WTC11 (cell line): ENCODE results near the gene CR2. TPM values are rescaled to one million over a fixed set of nuclear protein-coding genes. Genes with fewer than 3 reads are reported as not detected.

Source experiments
- ATAC-seq: fragments of 200-7000 bp; cut with Tn5 transposase; 2 replicates; pipeline ENCODE4 v1.10.0; 2021; ENCODE audit warnings: mild to moderate bottlenecking, moderate library complexity
- CTCF ChIA-PET: fragments of 300-600 bp; sonication (Branson Sonifier 250); formaldehyde crosslinking; loops from one replicate; lab custom pipeline; 2021; ENCODE audit warnings: antibody characterized with exemption; lab: Charles Lee
- POLR2A ChIA-PET: fragments of 350-600 bp; sonication (Branson Sonifier 250); formaldehyde crosslinking; loops from one replicate; lab custom pipeline; 2021; ENCODE audit warnings: antibody characterized with exemption; lab: Charles Lee
- DNase-seq: peaks from one replicate; pipeline ENCODE4 v3.0.0; 2021; ENCODE audit warnings: low spot score
- H3K27ac Mint-ChIP-seq: 2 replicates; pipeline ENCODE4 v1.8.0; 2021; ENCODE audit warnings: mixed read lengths
- H3K27me3 Mint-ChIP-seq: 2 replicates; pipeline ENCODE4 v1.8.0; 2021; ENCODE audit warnings: low read depth, mild to moderate bottlenecking, moderate library complexity, mixed read lengths
- H3K36me3 Mint-ChIP-seq: 2 replicates; pipeline ENCODE4 v1.8.0; 2021; ENCODE audit warnings: mixed read lengths
- H3K4me1 Mint-ChIP-seq: 2 replicates; pipeline ENCODE4 v1.8.0; 2022; ENCODE audit warnings: mixed read lengths
- H3K4me3 Mint-ChIP-seq: 2 replicates; pipeline ENCODE4 v1.8.0; 2021; ENCODE audit warnings: mild to moderate bottlenecking, moderate library complexity, mixed read lengths
- H3K9me3 Mint-ChIP-seq: 2 replicates; pipeline ENCODE4 v1.8.0; 2021; ENCODE audit warnings: mixed read lengths
- AR ChIP-seq: fragments of 250-450 bp; sonication (Bioruptor Pico); IDR thresholded peaks from 2 replicates; pipeline ENCODE4 v1.9.0; 2021; ENCODE audit warnings: mild to moderate bottlenecking
- CREB1 ChIP-seq: sonication (generic); formaldehyde crosslinking; IDR thresholded peaks from 2 replicates; pipeline ENCODE4 v1.8.0; 2023; ENCODE audit warnings: mild to moderate bottlenecking, missing genetic modification reagents
- HMGXB4 ChIP-seq: sonication (generic); formaldehyde crosslinking; IDR thresholded peaks from 2 replicates; pipeline ENCODE4 v1.8.1; 2023; ENCODE audit warnings: mild to moderate bottlenecking, moderate library complexity, missing genetic modification reagents
- IRF2 ChIP-seq: sonication (generic); formaldehyde crosslinking; IDR thresholded peaks from 2 replicates; pipeline ENCODE4 v1.8.0; 2022; ENCODE audit warnings: low read depth, missing genetic modification reagents, borderline replicate concordance
- MYBL2 ChIP-seq: sonication (generic); formaldehyde crosslinking; IDR thresholded peaks from 2 replicates; pipeline ENCODE4 v1.8.1; 2023; ENCODE audit warnings: mild to moderate bottlenecking, moderate library complexity, missing genetic modification reagents
- OVOL2 ChIP-seq: fragments of 250-450 bp; sonication (Bioruptor Pico); IDR thresholded peaks from 2 replicates; pipeline ENCODE4 v1.9.0; 2021; ENCODE audit warnings: mild to moderate bottlenecking, borderline replicate concordance
- PRRX2 ChIP-seq: fragments of 250-450 bp; sonication (Bioruptor Pico); IDR thresholded peaks from 2 replicates; pipeline ENCODE4 v1.8.0; 2021; ENCODE audit warnings: mild to moderate bottlenecking
- SMAD3 ChIP-seq: sonication (generic); formaldehyde crosslinking; IDR thresholded peaks from 2 replicates; pipeline ENCODE4 v1.8.0; 2022; ENCODE audit warnings: missing genetic modification reagents, mild to moderate bottlenecking, borderline replicate concordance
- total RNA-seq: library from RNA; stranded (reverse); gene quantifications from 3 replicates; pipeline ENCODE4 v1.2.3, GENCODE V29; 2021
- TF ChIP-seq, protein P1 (sequence below): fragments of 250-450 bp; sonication (Bioruptor Pico); IDR thresholded peaks from 2 replicates; pipeline ENCODE4 v2.1.2; 2022; ENCODE audit warnings: mild to moderate bottlenecking, moderate library complexity
- TF ChIP-seq, protein P2 (sequence below): sonication (generic); formaldehyde crosslinking; IDR thresholded peaks from 2 replicates; pipeline ENCODE4 v1.8.1; 2022; ENCODE audit warnings: missing genetic modification reagents, borderline replicate concordance
- TF ChIP-seq, protein P3 (sequence below): sonication (generic); formaldehyde crosslinking; IDR thresholded peaks from 2 replicates; pipeline ENCODE4 v1.8.1; 2023; ENCODE audit warnings: mild to moderate bottlenecking, missing genetic modification reagents
- TF ChIP-seq, protein P4 (sequence below): fragments of 200-600 bp; IDR thresholded peaks from 2 replicates; pipeline ENCODE4 v1.8.0; 2022; ENCODE audit warnings: antibody characterized with exemption

Gene CR2
- total RNA-seq, 1 experiment from 2014 or later, result 3.8 TPM

GRCh38 chr1:207497941-207498340, 43.8 kb downstream of the CR2 start:
- peaks cover 11% of the 10 kb centered on the region for H3K4me1 Mint-ChIP-seq
- POLR2A ChIA-PET, result no interaction called here
- no peak for ATAC-seq
- TF ChIP-seq, protein P1, sequence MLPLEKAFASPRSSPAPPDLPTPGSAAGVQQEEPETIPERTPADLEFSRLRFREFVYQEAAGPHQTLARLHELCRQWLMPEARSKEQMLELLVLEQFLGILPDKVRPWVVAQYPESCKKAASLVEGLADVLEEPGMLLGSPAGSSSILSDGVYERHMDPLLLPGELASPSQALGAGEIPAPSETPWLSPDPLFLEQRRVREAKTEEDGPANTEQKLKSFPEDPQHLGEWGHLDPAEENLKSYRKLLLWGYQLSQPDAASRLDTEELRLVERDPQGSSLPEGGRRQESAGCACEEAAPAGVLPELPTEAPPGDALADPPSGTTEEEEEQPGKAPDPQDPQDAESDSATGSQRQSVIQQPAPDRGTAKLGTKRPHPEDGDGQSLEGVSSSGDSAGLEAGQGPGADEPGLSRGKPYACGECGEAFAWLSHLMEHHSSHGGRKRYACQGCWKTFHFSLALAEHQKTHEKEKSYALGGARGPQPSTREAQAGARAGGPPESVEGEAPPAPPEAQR, result no peak
- no peak for TF ChIP-seq PRRX2 (CRISPR knock-in tag)
- no peak for TF ChIP-seq MYBL2 (CRISPR knock-in tag)
- TF ChIP-seq CREB1 (CRISPR knock-in tag), result no peak
- TF ChIP-seq HMGXB4, result no peak
- no peak for TF ChIP-seq IRF2
- TF ChIP-seq, protein P2, sequence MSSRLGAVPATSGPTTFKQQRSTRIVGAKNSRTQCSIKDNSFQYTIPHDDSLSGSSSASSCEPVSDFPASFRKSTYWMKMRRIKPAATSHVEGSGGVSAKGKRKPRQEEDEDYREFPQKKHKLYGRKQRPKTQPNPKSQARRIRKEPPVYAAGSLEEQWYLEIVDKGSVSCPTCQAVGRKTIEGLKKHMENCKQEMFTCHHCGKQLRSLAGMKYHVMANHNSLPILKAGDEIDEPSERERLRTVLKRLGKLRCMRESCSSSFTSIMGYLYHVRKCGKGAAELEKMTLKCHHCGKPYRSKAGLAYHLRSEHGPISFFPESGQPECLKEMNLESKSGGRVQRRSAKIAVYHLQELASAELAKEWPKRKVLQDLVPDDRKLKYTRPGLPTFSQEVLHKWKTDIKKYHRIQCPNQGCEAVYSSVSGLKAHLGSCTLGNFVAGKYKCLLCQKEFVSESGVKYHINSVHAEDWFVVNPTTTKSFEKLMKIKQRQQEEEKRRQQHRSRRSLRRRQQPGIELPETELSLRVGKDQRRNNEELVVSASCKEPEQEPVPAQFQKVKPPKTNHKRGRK (CRISPR knock-in tag), result no peak
- TF ChIP-seq SMAD3, result no peak
- TF ChIP-seq AR (CRISPR knock-in tag), result no peak
- TF ChIP-seq, all 79 proteins: peak for 0
- no peak for DNase-seq
- no peaks in the 10 kb centered on the region for H3K36me3 Mint-ChIP-seq
- H3K4me3 Mint-ChIP-seq, result no peak overlapping the region
- no peaks in the 10 kb centered on the region for H3K9me3 Mint-ChIP-seq
- CTCF ChIA-PET, result interaction anchor here (0.7 to 2.7 kb wide), 4 partner anchors 44 to 414 kb away, joined by 3 to 7 read pairs (median 4); partner anchors contain the start of gene CR2
- peaks cover 29% of the 10 kb centered on the region for H3K27me3 Mint-ChIP-seq
- H3K27ac Mint-ChIP-seq, result no peak overlapping the region

GRCh38 chr1:207499573-207499972, 45.4 kb downstream of the CR2 start:
- ATAC-seq (peak; percentile 69), DNase-seq (peak; percentile 64)
- ChIA-PET CTCF (interaction anchor here (0.6 to 1.8 kb wide), 17 partner anchors 24 to 517 kb away, joined by 3 to 12 read pairs (median 4); partner anchors contain the start of genes CR2 and PFKFB2), POLR2A (no interaction called here)
- Mint-ChIP-seq H3K27ac (no peak overlapping the region), H3K9me3 (no peaks in the 10 kb centered on the region), H3K36me3 (no peaks in the 10 kb centered on the region), H3K4me3 (no peak overlapping the region), H3K4me1 (peaks cover 11% of the 10 kb centered on the region), H3K27me3 (peaks cover 29% of the 10 kb centered on the region)
- TF ChIP-seq OVOL2 (CRISPR knock-in tag), result no peak
- TF ChIP-seq, protein P3, sequence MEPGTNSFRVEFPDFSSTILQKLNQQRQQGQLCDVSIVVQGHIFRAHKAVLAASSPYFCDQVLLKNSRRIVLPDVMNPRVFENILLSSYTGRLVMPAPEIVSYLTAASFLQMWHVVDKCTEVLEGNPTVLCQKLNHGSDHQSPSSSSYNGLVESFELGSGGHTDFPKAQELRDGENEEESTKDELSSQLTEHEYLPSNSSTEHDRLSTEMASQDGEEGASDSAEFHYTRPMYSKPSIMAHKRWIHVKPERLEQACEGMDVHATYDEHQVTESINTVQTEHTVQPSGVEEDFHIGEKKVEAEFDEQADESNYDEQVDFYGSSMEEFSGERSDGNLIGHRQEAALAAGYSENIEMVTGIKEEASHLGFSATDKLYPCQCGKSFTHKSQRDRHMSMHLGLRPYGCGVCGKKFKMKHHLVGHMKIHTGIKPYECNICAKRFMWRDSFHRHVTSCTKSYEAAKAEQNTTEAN (CRISPR knock-in tag), result no peak
- TF ChIP-seq, protein P4, sequence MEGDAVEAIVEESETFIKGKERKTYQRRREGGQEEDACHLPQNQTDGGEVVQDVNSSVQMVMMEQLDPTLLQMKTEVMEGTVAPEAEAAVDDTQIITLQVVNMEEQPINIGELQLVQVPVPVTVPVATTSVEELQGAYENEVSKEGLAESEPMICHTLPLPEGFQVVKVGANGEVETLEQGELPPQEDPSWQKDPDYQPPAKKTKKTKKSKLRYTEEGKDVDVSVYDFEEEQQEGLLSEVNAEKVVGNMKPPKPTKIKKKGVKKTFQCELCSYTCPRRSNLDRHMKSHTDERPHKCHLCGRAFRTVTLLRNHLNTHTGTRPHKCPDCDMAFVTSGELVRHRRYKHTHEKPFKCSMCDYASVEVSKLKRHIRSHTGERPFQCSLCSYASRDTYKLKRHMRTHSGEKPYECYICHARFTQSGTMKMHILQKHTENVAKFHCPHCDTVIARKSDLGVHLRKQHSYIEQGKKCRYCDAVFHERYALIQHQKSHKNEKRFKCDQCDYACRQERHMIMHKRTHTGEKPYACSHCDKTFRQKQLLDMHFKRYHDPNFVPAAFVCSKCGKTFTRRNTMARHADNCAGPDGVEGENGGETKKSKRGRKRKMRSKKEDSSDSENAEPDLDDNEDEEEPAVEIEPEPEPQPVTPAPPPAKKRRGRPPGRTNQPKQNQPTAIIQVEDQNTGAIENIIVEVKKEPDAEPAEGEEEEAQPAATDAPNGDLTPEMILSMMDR, result peak; percentile 60
